Thoracic aorta (tissue), 2 donors: ENCODE data around the gene PARVB. TPM values are rescaled to one million over a fixed set of nuclear protein-coding genes. Genes with fewer than 3 reads are reported as not detected.

Source experiments
- ATAC-seq: fragments of 150-250 bp; one replicate; pipeline ENCODE4 v1.8.0; 2017; ENCODE audit warnings: low read depth; ENCODE audit not compliant: insufficient number of reproducible peaks, low FRiP score
- DNase-seq: peaks from one replicate; pipeline ENCODE4 v3.0.0-alpha.2; 2020; ENCODE audit warnings: low spot score
- H3K27ac ChIP-seq, 2 donors: fragments of 200-600 bp; sonication (generic); 1 replicate in 1 of 2; 2 replicates in 1 of 2; pipeline ENCODE4 v1.5.1; 2016; ENCODE audit warnings: mild to moderate bottlenecking in 2 of 2, moderate library complexity in 2 of 2
- H3K27me3 ChIP-seq: fragments of 200-600 bp; sonication (generic); replicated peaks from 2 replicates; pipeline ENCODE4 v1.6.0; 2016; ENCODE audit warnings: mild to moderate bottlenecking; ENCODE audit not compliant: insufficient read depth
- H3K36me3 ChIP-seq: fragments of 200-600 bp; sonication (generic); one replicate; pipeline ENCODE4 v1.5.1; 2016
- H3K4me1 ChIP-seq, 2 donors: fragments of 200-600 bp; sonication (generic); 1 replicate in 1 of 2; 2 replicates in 1 of 2; pipeline versions ENCODE4 v1.5.1 to v1.6.0; 2016; ENCODE audit warnings: low read depth in 2 of 2, mild to moderate bottlenecking in 1 of 2; ENCODE audit not compliant: control insufficient read depth in 1 of 2
- H3K4me3 ChIP-seq: fragments of 200-600 bp; sonication (generic); 2 replicates; pipeline ENCODE4 v1.5.1; 2016; ENCODE audit warnings: mild to moderate bottlenecking
- H3K9me3 ChIP-seq: fragments of 200-600 bp; sonication (generic); 2 replicates; pipeline ENCODE4 v1.5.1; 2016
- CTCF ChIP-seq: fragments of 200-600 bp; sonication (generic); IDR thresholded peaks from one replicate; pipeline ENCODE4 v1.5.1; 2019; ENCODE audit warnings: antibody characterized with exemption
- total RNA-seq, 2 donors: library from RNA; depleted of rRNA; stranded (reverse); fragments of >200 nt; gene quantifications; one replicate each; pipeline versions ENCODE4 v1.1.0 to v1.2.3, GENCODE V29; 2016

Gene PARVB
- total RNA-seq, 2 donors from 2014 or later = 15.3 to 17.2 TPM

- H3K27me3 ChIP-seq = no peaks in the 10 kb centered on the region
- H3K27ac ChIP-seq = no peak overlapping the region
- DNase-seq (no peak), ATAC-seq (no peak)
- H3K36me3 ChIP-seq = no peaks in the 10 kb centered on the region
- no peak for TF ChIP-seq CTCF
- no peaks in the 10 kb centered on the region for H3K9me3 ChIP-seq
- no peaks in the 10 kb centered on the region for H3K4me1 ChIP-seq
- H3K4me3 ChIP-seq = no peak overlapping the region
Measured at GRCh38 chr22:44031158-44031952, 7.3 kb downstream of the PARVB start.

- Histone ChIP-seq H3K4me1 (no peaks in the 10 kb centered on the region), H3K27me3 (no peaks in the 10 kb centered on the region), H3K4me3 (no peak overlapping the region), H3K27ac (no peak overlapping the region), H3K9me3 (no peaks in the 10 kb centered on the region), H3K36me3 (no peaks in the 10 kb centered on the region)
- no peak for TF ChIP-seq CTCF
- ATAC-seq (no peak), DNase-seq (no peak)
Measured at GRCh38 chr22:44032126-44032730, 8.1 kb downstream of the PARVB start.

GRCh38 chr22:44033287-44033686 is 9.2 kb downstream of the PARVB start:
- no peak for ATAC-seq
- TF ChIP-seq CTCF = no peak
- H3K27ac ChIP-seq = no peak overlapping the region

GRCh38 chr22:44033694-44034093 is 9.6 kb downstream of the PARVB start:
- no peak for TF ChIP-seq CTCF
- no peak overlapping the region for H3K4me3 ChIP-seq
- DNase-seq (no peak), ATAC-seq (no peak)
- H3K27me3 ChIP-seq = no peaks in the 10 kb centered on the region
- H3K9me3 ChIP-seq = no peaks in the 10 kb centered on the region
- H3K36me3 ChIP-seq = no peaks in the 10 kb centered on the region
- no peaks in the 10 kb centered on the region for H3K4me1 ChIP-seq
- H3K27ac ChIP-seq = no peak overlapping the region

More at GRCh38 chr22:44033287-44033686, 9.2 kb downstream of the PARVB start:
- H3K4me3 ChIP-seq = no peak overlapping the region
- no peaks in the 10 kb centered on the region for H3K4me1 ChIP-seq
- no peaks in the 10 kb centered on the region for H3K36me3 ChIP-seq
- no peaks in the 10 kb centered on the region for H3K27me3 ChIP-seq
- DNase-seq = no peak
- no peaks in the 10 kb centered on the region for H3K9me3 ChIP-seq

DNA sequence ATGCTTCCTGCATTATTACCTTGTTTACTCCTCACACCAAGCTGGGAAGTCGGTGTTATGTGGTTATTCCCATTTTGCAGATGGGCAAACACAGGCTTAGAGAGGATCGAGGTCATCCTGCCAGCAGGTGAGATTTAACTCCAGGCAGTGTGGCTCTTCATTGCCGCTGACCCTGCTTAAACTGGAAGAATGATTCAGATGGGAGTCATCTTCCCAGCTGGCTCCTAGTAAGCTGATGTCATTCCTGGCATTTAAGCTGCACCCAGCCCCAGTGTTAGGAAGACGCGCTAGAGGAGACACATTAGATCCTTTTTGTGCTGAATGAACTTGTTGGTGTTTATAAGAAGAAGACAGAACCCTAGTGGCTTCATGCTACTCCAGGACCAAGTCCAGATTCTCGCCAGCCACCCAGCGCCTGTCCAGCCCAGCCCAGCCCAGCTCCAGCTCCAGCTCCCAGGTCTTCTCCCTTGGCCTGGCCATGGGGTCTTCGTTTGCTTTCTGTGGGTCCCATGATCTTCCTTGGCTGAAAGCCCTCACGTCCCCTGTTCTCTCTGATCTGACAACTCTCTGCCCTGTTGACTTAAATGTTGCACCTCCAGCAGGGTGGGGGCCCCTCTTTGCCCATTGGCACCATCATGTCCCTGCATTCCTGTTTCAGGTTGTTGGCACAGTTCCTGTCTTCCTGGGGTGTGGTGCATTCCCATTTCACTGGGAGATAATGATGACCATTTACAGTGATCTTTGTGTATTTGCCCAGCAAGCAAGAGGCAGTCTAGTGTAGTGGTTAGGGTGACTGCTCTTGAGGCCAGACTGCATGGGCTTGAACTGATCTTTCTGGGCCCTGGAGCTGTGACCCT is 13.6 kb downstream of the PARVB start:
- Histone ChIP-seq H3K4me3 (no peak overlapping the region), H3K36me3 (no peaks in the 10 kb centered on the region), H3K4me1 (no peaks in the 10 kb centered on the region), H3K27ac (no peak overlapping the region), H3K9me3 (no peaks in the 10 kb centered on the region), H3K27me3 (no peaks in the 10 kb centered on the region)
- ATAC-seq (no peak), DNase-seq (no peak)
- TF ChIP-seq CTCF = no peak
